ENCODE results near the gene SMIM43. TPM values are rescaled to one million over a fixed set of nuclear protein-coding genes. Genes with fewer than 3 reads are reported as not detected.

The SMIM43 gene
- polyA plus RNA-seq, 1 donor (not counting 4 experiments of a cell fraction or from before 2014, with no cell fraction given): 0.03 TPM

DNA sequence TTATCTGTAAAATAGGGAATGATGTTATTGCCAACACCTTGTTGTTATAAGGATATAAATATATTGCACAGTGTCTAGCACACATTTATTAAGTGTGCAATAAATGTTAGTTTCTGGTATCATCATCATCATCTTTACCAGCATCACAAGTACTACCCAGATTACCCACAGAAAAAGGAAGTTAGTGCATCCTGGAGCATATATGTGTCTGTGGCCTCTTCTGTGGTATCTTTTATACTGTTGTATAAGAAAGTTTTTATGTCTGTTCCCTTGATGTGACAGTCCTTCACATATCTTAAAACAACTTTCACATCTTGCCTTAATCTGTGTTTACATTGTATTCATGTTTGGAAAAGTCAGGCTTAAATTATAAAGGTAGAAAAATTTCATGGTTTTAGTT lies 46.2 kb upstream of the SMIM43 start:
- H3K36me3 ChIP-seq (ENCODE audit: control insufficient read depth in 2 of 2, extremely low read depth in 1 of 2, insufficient read depth in 2 of 2, low read length in 2 of 2): peaks cover 3 to 17% of the 10 kb centered on the region in 2 experiments

DNA sequence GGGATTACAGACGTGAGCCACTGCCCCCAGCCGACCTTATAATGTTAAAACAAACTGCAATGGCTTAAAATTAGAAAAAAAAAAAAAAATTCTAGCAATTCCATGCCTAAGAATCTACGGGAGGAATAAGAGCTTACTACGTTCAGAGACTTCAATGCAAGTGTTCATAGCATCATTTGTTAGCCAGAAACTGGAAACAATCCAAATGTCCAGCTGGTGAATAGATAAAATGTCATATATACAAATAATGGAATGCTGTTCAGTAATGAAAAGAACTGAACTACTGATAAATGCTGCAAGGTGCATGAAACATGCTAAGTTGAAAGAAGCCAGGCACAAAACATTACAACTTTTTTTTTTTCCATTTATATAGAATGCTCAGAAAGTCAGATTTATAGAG lies 41.4 kb upstream of the SMIM43 start:
- no peak overlapping the region for H3K27ac ChIP-seq (ENCODE audit: control insufficient read depth, insufficient read depth, low read length)
- H3K36me3 ChIP-seq (ENCODE audit: control insufficient read depth in 2 of 2, extremely low read depth in 1 of 2, insufficient read depth in 2 of 2, low read length in 2 of 2): peaks cover 8 to 17% of the 10 kb centered on the region in 2 experiments
- dilution Hi-C loops (cut with MboI; ENCODE audit: extremely low pct_ligation_motif_present, low sequenced_read_pairs): no loop called here
- FAIRE-seq (no peak), DNase-seq (ENCODE audit: low read depth, low spot score) (no peak)
- H3K27me3 ChIP-seq (ENCODE audit: control insufficient read depth, extremely low read depth, insufficient read depth, low read length): no peaks in the 10 kb centered on the region
- H4K20me1 ChIP-seq (ENCODE audit: control insufficient read depth, extremely low read depth, insufficient read depth, low read length): no peaks in the 10 kb centered on the region
- no peak overlapping the region for H2AFZ ChIP-seq (ENCODE audit: control insufficient read depth, low read length)
- H3K9me1 ChIP-seq (ENCODE audit: control insufficient read depth, extremely low read depth, insufficient read depth, low read length): no peaks in the 10 kb centered on the region
- H3K79me2 ChIP-seq (ENCODE audit: control insufficient read depth, insufficient read depth, low read length): peaks cover 10% of the 10 kb centered on the region
- H3K9me3 ChIP-seq (ENCODE audit: control insufficient read depth, low read depth, low read length): no peaks in the 10 kb centered on the region
- TF ChIP-seq, protein P1, sequence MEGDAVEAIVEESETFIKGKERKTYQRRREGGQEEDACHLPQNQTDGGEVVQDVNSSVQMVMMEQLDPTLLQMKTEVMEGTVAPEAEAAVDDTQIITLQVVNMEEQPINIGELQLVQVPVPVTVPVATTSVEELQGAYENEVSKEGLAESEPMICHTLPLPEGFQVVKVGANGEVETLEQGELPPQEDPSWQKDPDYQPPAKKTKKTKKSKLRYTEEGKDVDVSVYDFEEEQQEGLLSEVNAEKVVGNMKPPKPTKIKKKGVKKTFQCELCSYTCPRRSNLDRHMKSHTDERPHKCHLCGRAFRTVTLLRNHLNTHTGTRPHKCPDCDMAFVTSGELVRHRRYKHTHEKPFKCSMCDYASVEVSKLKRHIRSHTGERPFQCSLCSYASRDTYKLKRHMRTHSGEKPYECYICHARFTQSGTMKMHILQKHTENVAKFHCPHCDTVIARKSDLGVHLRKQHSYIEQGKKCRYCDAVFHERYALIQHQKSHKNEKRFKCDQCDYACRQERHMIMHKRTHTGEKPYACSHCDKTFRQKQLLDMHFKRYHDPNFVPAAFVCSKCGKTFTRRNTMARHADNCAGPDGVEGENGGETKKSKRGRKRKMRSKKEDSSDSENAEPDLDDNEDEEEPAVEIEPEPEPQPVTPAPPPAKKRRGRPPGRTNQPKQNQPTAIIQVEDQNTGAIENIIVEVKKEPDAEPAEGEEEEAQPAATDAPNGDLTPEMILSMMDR (optimal IDR thresholded peaks at IDR 0.05 in 1 of 3, IDR thresholded peaks at IDR 0.05 in 1 of 3, conservative IDR thresholded peaks at IDR 0.05 in 1 of 3; ENCODE audit: extremely low read depth in 1 of 3, insufficient read depth in 2 of 3, low read length in 3 of 3): no peak
- TF ChIP-seq EZH2 (IDR thresholded peaks at IDR 0.05; ENCODE audit: low read length): no peak
- no peak overlapping the region for H3K9ac ChIP-seq (ENCODE audit: control insufficient read depth, extremely low read depth, insufficient read depth, low read length)
- H3K4me2 ChIP-seq (ENCODE audit: control insufficient read depth, extremely low read depth, insufficient read depth, low read depth, low read length): no peak overlapping the region
- peaks cover 2% of the 10 kb centered on the region for H3K4me1 ChIP-seq (ENCODE audit: control insufficient read depth, extremely low read depth, insufficient read depth, low read length)
- H3K4me3 ChIP-seq (ENCODE audit: control insufficient read depth in 2 of 3, extremely low read depth in 1 of 3, insufficient read depth in 2 of 3, low read depth in 1 of 3, low read length in 3 of 3): no peak overlapping the region

More for the DNA sequence above, 46.2 kb upstream of the SMIM43 start:
- DNase-seq (ENCODE audit: low read depth, low spot score) (no peak), FAIRE-seq (no peak)
- no peak overlapping the region for H3K4me3 ChIP-seq (ENCODE audit: control insufficient read depth in 2 of 3, extremely low read depth in 1 of 3, insufficient read depth in 2 of 3, low read depth in 1 of 3, low read length in 3 of 3)
- no peaks in the 10 kb centered on the region for H3K9me3 ChIP-seq (ENCODE audit: control insufficient read depth, low read depth, low read length)
- no peaks in the 10 kb centered on the region for H3K79me2 ChIP-seq (ENCODE audit: control insufficient read depth, insufficient read depth, low read length)
- no peaks in the 10 kb centered on the region for H3K4me1 ChIP-seq (ENCODE audit: control insufficient read depth, extremely low read depth, insufficient read depth, low read length)
- H3K27ac ChIP-seq (ENCODE audit: control insufficient read depth, insufficient read depth, low read length): no peak overlapping the region
- TF ChIP-seq, protein P1 (optimal IDR thresholded peaks at IDR 0.05 in 1 of 3, IDR thresholded peaks at IDR 0.05 in 1 of 3, conservative IDR thresholded peaks at IDR 0.05 in 1 of 3; ENCODE audit: extremely low read depth in 1 of 3, insufficient read depth in 2 of 3, low read length in 3 of 3): no peak
- TF ChIP-seq EZH2 (IDR thresholded peaks at IDR 0.05; ENCODE audit: low read length): no peak
- H3K4me2 ChIP-seq (ENCODE audit: control insufficient read depth, extremely low read depth, insufficient read depth, low read depth, low read length): no peak overlapping the region
- no peaks in the 10 kb centered on the region for H4K20me1 ChIP-seq (ENCODE audit: control insufficient read depth, extremely low read depth, insufficient read depth, low read length)
- H3K27me3 ChIP-seq (ENCODE audit: control insufficient read depth, extremely low read depth, insufficient read depth, low read length): no peaks in the 10 kb centered on the region
- dilution Hi-C loops (cut with MboI; ENCODE audit: extremely low pct_ligation_motif_present, low sequenced_read_pairs): no loop called here
- no peaks in the 10 kb centered on the region for H3K9me1 ChIP-seq (ENCODE audit: control insufficient read depth, extremely low read depth, insufficient read depth, low read length)
- H3K9ac ChIP-seq (ENCODE audit: control insufficient read depth, extremely low read depth, insufficient read depth, low read length): no peak overlapping the region
- no peak overlapping the region for H2AFZ ChIP-seq (ENCODE audit: control insufficient read depth, low read length)

Measured in keratinocyte (primary cell).